Measurements from ENCODE around the gene CD93.

CD93 gene

DNA sequence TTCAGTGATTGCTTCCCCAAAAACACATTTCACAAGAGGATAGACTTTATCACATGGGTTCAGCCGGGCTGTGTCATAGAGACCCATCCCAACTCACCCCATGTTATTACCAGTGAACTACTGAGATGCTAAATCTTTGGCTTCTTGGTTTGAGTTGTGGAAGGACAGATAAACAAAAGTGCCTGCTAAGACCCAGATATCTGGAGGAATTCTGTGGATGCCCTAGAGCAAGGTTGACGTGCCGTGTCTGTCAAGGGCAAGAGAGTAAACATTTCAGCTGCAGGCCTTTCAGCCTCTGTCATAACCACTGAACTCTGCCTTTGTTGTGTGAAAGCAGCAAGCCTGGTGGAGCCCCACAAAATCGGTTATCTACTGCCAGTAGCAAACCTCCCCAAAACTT lies 25.5 kb downstream of the CD93 start:
- no peak for DNase-seq (ENCODE audit: low spot score)

DNA sequence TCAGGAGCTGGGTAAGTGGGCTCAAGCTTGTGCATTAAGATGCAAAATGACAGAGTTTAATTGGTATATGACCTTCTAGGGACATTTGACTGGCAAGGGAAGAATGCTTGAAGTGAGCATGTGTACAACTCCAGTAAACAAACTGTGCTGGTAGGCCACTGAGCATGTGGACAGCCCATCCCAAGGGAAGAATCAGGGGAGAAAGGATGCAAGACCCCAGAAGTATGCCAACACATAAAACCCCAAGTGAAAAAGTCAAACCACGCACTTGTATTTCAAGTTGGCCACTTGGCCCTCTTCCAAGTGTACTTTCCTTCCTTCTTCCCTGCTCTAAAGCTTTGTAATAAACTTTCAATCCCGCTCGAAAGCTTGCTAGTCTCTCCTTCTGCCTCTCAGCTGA lies 26.3 kb downstream of the CD93 start:
- no peak for DNase-seq (ENCODE audit: low spot score)

DNA sequence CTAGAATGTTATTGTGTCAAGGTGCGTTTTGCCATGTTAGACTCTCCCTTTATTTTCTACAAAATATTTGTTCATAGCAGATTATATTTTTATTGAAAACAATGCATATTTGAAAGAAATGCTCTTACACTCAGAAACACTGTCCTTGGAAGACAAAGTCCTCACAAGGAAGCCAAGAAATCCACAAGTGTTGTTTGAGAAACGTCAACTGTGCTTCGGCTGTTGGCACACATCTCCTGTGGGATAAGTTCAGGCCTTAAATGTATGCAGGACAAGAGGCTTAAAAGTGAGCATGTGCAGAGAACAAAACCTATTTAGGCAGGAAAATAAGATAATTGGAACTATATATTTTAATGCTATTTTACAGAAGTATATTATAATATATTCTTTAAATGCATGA lies 27.1 kb downstream of the CD93 start:
- DNase-seq (ENCODE audit: low spot score) = no peak

DNA sequence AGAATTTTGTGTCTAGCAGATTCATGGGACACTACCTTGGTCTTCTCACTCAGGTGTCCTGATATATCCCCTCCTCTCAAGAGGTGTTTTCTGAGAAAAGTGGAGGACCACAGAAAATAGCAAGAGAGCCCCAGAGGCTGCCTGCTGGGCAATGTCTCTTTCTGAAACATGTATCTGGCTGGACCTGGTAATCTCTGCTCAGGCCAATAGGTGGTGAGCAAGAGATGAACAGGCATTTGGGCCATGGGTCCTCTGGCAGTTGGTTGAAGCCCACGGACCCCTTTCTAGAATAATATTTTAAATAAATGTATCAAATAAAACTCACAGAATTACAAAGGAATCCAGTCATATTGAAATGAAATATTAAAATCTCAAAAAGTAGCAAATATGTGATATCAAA lies 27.9 kb downstream of the CD93 start:
- DNase-seq (ENCODE audit: low spot score) = no peak

DNA sequence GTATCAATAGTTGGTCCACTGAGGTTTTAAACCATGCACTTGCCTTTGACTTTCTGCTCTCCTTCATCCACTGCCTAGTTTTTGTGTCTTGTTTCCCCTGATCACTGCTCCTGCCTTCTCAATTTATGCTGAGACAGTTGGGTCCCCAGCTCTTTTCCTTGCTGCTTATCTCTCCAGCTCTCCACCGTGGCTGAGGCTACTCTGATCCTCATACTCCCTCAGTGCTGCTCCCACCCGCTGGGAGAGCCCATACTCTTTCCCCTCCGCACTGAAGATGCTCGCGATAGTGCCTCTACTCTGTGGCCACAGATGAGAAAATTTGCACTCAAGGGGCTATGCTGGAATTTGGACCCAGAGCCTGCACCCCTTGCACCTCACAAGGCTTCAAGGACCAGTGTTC lies 33.2 kb downstream of the CD93 start:
- no peak for DNase-seq (ENCODE audit: low spot score)

DNA sequence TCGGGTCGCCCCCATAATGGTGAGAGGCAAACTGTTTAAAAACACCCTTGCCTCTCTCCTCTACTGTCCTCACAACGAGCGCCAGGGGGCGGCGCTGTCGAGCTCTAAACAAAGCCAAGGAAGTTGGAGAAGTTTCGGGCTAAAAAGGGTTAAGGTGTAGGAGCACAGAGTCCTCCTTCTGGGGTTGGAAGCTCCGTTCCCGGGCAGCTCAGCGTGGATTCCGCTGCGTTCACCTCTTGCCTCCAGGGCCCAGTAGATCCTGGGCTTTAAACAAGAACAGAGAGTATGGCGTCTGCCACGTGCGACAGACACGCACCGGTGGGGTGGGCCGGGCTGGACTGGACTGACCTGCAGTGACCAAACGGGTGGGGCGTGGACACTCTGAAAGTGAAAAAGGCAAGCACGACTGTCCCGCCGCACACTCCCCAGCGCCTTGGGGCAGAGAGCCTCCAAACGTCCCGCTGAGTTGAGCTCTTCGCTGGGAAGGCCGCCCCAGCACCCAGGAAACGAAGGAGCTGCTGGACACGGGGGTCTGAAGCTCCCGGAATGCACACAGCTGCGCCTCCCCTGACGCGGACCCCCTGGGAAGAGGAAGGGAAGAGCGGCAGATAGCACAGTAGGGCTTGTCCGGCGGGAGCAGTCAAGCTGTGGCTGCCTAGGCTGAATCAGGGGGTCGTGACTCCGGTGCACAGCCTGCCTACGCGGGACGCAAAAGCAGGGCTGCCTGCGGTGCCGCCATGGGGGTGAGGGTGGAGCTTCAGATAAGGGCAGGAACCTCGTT lies 35.1 kb downstream of the CD93 start:
- peak; percentile 48 for DNase-seq (ENCODE audit: low spot score)

DNA sequence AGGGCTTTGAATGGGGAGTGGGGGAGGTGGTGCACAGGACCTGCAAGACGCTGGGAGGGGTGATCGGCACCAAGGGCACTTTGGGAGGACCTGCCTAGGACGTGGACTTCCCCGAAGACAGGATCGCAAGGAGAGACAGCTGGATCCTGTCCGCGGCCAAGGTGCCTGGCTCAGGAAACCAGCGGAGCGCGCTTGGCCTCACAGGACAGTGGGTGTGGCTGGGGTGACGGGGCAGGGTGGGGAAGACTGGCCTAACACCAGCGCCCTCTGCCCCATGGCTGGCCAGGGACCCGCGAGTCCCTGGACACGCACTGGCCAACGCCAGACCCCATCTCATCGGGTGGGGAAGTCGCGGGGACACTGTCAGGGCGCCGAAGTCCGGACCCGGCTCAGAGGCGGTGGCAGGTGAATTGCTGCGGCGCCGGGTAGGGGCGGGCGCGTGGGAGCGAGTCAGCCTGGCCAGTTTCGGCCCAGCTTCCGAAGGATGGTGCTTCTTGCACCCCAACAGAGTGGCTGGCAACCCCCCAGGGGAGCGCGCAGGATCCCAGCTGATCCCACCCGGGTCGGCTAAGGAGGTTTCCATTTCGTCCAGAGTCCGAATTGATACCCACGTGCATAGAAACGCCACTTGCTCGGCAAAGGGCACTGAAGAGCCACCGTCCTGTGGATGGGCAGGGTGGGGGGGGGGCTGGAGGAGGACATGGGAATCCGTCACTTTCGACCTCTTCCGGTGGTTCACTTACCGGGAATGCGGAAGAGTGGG lies 35.9 kb downstream of the CD93 start:
- no peak for DNase-seq (ENCODE audit: low spot score)

DNA sequence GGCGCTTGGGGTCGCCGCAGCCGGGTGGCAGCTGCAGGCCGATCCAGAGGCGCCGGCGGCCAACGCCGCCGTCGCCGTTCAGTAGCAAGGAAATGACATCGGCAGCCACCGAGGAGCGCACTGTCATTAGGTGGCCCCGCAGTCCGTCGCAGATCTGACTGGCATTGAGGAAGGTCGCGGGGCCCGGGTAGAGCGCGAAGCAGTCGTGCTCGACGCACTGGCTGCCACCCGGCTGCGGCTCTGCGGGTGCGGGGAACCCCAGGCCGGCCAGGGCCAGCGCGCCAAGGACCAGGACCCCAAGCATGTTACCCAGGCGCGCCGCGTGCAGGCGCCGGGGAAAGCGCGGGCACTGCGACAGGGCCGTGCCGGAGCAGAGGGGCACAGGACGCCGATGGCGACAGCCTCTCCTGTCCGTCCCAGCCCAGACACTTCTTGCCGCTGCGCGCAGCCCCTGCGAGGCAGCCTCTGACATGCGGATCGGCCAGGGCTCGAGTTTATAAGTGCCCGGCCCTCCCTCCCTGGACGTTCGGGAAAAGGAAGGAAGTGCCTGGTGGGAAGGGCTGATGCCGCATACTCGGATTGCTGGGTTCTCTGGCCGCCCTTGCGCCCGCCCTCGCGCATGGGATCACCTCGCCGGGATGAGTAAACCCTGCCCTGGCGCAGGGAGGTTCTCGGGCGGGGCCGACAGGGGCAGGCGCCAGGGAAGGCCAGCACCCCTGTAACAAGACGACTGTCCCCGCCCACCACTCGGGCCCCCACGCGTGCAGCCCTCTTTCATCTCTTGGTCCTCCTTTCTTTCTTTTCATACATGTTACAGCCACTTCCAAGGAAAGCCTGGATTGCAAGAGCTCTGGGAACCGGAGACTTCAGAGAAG lies 36.7 kb downstream of the CD93 start, which contains the start of gene THBD:
Gene THBD, minus strand, starts transcription at position 472 of the 875 bp plus-strand sequence. Its CDS starts 168 bp downstream, at position 304.
- DNase-seq (ENCODE audit: low spot score) = no peak

DNA sequence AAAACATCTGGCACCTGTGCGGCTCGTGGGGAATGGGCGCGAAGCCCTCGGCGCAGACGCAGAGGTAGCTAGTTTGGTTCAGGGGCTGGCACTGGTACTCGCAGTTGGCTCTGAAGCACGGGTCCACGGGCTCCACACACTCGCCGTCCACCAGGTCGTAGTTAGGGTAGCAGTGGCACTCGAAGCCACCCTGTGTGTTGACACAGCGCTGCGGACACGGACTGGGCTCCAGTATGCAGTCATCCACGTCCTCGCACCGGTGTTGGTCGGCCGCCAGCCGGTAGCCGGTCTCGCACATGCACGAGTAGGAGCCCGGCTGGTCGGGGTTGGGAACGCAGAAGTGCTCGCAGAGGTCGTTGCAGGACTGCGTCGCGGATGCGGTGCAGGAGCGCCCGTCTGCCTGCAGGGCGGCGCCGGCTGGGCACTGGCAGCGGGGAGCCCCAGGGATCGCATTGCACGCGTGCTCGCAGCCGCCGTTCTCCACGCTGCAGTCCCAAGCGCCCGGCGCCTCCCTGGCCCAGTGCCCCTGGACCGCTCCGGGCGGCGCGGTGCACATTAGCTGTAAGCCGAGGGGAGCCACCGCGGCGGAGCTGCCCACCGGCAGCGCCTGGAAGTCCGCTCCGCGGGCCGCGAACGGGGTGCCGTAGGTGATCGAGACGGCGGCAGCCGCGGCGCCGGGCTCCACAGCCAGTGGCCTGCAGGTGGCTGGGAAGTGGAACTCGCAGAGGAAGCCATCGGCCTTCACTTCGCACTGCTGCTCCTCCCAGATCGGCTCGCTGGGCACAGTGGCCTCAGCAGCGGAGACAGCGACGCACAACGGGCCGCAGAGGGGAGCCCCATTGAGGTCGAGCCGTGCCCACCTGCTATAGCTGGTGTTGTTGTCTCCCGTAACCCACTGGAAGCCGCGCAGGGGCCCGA lies 37.6 kb downstream of the CD93 start:
- no peak for DNase-seq (ENCODE audit: low spot score)

DNA sequence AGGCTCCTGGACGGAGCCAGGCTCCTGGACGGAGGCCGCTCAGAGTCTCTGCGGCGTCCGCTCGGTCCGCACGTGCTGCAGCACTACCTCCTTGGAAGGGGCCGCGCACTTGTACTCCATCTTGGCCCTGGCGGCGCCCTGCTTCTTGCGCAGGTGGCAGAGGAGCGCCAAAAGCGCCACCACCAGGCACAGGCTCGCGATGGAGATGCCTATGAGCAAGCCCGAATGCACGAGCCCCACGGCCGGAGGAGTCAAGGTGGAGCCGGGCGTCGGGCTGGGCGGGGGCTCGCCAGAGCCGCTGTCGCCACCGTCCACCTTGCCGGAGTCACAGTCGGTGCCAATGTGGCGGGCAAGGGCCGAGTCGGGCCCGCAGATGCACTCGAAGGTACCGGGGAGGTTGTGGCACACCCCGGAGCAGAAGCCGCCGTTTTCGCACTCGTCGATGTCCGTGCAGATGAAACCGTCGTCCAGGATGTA lies 38.3 kb downstream of the CD93 start:
- DNase-seq (ENCODE audit: low spot score) = no peak

DNA sequence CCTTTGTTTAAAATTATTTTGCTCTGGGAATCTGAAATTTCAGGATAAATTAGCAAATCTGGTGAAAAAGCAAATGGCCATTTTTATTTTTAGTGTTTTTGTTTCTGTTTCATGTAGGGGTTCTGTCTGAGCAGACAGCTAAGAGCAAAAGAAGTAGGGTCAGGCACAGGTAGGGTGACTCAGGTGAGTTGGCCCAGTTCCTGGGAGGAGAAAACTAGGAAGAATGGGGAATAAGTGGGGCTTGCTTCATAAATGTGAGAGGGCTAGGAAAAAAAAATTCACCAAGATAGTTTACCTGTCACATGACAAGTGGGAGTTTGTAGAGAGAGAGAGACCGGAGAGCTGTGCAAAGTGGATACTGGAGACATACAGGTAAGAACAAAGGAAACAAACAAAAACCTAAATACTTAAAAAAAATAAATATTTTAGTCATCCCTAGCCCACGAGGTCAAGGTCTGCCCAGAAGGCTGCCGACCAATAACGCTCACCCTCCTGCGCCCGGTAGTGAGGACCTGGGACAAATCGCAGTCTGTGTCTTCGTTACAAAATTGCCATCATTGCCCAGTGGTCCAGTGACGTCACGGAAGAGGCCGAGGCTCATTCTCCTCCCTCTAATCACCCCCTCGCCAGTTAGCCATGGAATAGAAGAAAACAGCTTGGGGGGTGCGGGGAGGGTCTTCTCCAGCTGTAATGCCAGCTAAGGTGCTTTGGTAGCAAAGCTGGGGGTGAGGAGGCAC lies 39.0 kb downstream of the CD93 start:
- DNase-seq (ENCODE audit: low spot score) = no peak

DNA sequence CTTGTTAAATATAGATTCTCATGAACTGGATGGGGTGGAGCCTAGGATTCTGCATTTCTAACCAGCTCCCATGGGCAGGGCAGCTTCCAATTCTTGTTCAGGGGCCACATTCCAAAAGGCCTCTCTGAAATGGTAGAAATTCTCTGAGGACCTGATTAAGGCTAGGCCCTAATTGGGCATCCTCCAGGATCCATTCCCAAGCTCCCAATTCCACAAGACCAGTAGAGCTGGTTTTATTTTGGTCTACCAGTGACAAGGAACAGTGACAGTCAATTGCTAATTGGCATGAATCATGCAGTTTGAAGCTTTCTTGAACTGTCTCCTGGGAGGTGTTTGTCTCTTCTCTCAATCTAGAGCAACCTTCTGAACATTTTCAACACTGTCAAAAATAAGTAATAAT lies 39.7 kb downstream of the CD93 start:
- no peak for DNase-seq (ENCODE audit: low spot score)

DNA sequence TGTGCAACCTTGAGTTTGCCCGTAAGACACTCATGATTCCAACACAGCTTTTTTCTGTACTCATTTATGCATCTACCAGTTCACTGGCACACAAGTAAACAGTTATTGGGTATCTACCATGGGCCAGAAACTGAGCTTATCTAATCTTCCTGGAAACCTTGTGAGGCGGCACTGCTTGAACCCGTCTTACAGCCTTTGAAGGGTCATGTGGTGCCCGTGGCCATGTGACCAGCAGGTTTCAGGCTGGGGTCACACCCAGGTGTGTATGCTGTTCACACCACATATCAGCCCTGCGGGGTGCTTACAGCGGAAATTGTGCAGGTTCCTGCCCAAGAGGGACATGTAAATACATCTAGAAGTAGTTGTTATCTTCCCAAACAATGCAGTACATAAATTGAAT lies 42.7 kb downstream of the CD93 start:
- no peak for DNase-seq (ENCODE audit: low spot score)

DNA sequence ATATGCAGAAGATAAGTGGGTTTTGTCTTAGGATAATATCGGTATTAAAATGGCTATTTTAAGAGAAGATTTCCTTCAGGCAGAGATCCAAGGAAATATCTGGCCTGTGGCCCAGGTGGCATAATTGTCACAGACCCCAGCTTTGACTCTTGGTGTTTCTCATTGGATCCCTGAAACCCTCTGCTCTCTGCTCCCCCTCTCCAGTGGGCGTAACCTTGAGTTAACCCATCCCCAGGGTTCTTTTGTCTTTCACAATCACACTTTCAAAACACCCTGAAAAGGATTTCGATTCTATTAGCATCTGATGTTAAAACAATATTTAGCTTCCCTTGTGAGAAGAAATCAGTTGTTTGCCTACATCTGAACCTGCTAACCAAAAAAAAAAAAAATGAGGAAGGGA lies 43.9 kb downstream of the CD93 start:
- DNase-seq (ENCODE audit: low spot score) = no peak

DNA sequence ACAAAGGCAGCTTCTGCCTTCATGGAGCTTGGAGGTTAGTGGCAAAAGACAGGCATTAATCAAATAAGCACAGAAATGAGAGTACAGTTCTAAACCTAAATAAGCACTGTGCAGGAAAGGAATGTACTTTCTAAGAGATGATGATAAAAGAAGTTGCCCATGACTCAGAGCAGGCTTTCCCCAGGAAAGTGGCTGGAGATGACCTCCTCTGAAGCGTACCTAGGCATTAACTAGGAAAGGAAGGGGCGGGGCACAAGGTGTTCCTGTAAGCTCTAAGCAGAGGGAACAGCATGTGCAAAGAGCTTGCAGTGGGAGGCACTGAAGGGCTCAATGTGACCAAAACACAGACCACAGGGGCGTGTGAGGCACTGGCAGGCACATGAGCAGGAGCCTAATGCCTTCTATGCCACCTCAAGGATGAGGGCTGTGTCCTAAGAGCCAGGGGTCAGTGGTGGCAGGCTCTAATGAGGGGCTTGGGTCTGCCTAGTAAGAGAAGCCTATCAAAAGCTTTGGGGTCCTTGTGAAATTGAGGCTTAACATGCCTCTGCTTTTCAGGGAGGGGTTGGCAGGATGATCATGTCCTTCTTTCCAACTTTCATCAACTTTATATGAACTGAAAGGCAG lies 46.1 kb downstream of the CD93 start:
- no peak for DNase-seq (ENCODE audit: low spot score)

DNA sequence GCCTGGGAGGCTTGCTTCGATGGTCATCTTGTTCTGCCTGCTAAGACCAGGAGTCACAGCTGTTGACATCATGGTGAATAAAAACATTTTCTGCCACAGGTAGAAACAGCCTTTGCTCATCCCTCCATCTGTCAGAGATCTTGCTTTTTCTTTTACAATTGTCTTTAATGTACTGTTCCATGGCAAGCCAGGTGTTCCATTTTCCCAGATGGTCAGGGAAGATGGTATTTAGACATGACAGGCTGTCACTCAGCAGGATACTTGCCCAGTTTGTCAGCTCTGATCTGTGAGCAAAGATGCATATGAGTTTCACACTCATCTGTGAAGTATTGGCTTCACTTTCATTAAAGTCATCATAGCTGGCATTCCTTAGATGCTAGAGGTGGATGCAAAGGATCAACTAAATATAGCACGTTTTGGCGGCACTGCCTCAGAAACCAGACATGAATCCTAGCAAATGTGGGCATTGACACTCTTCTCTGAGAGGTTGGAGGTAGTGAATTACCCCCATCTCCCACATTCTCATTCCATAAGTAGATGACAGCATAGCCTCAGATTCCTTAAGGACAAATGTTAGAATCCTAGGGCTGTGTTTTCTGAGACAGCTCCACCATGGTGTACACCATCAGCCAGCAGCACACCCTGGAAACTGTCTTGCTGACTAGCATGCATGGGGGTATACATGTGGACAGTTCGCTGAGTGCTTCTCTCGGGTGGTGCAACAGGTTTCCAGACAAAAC lies 46.8 kb downstream of the CD93 start:
- no peak for DNase-seq (ENCODE audit: low spot score)

DNA sequence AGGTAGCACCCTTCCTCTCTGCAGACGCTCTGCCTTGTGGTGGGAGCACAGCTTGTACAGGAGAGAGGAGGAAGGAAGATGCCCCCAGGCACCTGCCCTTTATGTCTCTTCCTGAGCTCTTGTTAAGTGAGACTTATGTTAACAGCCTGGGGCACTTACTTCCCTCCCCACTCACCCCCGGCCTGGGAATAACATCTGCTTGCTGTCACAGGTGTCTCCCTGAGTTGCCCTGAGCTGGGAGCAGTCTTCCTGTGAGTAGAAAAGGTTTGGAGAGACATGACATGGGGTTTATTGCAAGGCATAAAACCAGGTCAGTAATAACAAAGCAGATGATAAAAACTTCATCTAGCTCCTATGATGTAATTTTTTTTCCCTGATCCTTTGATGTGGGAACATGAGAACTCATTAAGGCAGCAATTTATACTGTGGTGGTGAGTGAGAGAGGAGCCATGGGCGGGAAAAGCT lies 49.1 kb downstream of the CD93 start:
- DNase-seq (ENCODE audit: low spot score) = no peak

DNA sequence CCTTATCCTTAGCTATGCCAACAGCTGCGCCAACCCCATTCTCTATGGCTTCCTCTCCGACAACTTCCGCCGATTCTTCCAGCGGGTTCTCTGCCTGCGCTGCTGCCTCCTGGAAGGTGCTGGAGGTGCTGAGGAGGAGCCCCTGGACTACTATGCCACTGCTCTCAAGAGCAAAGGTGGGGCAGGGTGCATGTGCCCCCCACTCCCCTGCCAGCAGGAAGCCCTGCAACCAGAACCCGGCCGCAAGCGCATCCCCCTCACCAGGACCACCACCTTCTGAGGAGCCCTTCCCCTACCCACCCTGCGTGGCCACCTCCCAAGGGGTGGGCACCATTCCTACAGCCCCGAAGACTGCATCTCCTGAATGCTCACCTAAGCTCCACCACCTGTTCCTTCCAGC lies 49.8 kb downstream of the CD93 start:
- no peak for DNase-seq (ENCODE audit: low spot score)

DNA sequence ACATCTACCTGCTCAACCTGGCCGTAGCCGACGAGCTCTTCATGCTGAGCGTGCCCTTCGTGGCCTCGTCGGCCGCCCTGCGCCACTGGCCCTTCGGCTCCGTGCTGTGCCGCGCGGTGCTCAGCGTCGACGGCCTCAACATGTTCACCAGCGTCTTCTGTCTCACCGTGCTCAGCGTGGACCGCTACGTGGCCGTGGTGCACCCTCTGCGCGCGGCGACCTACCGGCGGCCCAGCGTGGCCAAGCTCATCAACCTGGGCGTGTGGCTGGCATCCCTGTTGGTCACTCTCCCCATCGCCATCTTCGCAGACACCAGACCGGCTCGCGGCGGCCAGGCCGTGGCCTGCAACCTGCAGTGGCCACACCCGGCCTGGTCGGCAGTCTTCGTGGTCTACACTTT lies 50.4 kb downstream of the CD93 start:
- DNase-seq (ENCODE audit: low spot score) = no peak

All from Ammon's horn (tissue), 1 donor.